ACC112 (cell line): Measurements from ENCODE around the gene HDAC8.
"Not testable (repeated sequence)": the region's sequence is repeated elsewhere in the genome, so short reads cannot be mapped to it uniquely, and the experiment has no call there.

Experiments used
- H2AFZ ChIP-seq: fragments of 200-600 bp; sonication (generic); one replicate; pipeline ENCODE4 v1.6.0; 2017; ENCODE audit warnings: antibody characterized with exemption, low read length; ENCODE audit not compliant: unreplicated experiment
- H3K27ac ChIP-seq: fragments of 200-600 bp; sonication (generic); 2 replicates; pipeline ENCODE4 v1.5.1; 2014; ENCODE audit warnings: low read depth, mild to moderate bottlenecking, antibody characterized with exemption, low read length, moderate library complexity
- H3K27me3 ChIP-seq: fragments of 200-600 bp; sonication (generic); 2 replicates; pipeline ENCODE4 v1.6.1; 2014; ENCODE audit warnings: mild to moderate bottlenecking, antibody characterized with exemption, low read length, moderate library complexity, mixed read lengths; ENCODE audit not compliant: insufficient read depth
- H3K36me3 ChIP-seq: fragments of 200-600 bp; sonication (generic); 2 replicates; pipeline ENCODE4 v1.6.1; 2016; ENCODE audit warnings: mild to moderate bottlenecking, antibody characterized with exemption, low read length, moderate library complexity, mixed read lengths; ENCODE audit not compliant: insufficient read depth
- H3K4me1 ChIP-seq: fragments of 200-600 bp; sonication (generic); one replicate; pipeline ENCODE4 v1.6.1; 2016; ENCODE audit warnings: low read length, mixed read lengths; ENCODE audit not compliant: insufficient read depth, unreplicated experiment, control insufficient read depth
- H3K4me3 ChIP-seq: fragments of 200-600 bp; sonication (generic); 2 replicates; pipeline ENCODE4 v1.5.1; 2014; ENCODE audit warnings: mild to moderate bottlenecking, low read depth, low read length
- H3K79me2 ChIP-seq: fragments of 200-600 bp; sonication (generic); one replicate; pipeline ENCODE4 v1.6.0; 2016; ENCODE audit warnings: low read length; ENCODE audit not compliant: control insufficient read depth, unreplicated experiment, insufficient read depth

HDAC8 gene

DNA sequence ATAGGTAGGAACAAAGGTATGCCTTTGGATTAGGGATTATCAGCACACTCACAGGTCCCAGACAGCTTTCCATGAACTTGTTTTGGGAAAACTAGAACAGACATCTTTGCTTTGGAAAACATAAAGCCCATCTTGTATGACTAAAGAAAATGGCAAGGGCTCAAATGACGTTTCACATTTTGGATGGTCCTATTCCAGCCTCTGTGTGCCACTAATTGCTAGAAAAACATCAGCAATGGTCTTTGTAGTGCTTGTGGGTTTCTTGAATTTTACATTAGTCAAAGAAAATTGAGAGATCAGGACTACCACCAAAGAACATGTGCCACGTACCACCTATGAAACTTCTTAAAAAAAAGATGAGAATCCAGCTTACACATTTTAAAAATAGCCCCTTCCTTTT, 111.4 kb downstream of the HDAC8 start:
- Histone ChIP-seq H3K27ac (no peak overlapping the region), H3K4me3 (no peak overlapping the region), H3K79me2 (no peaks in the 10 kb centered on the region), H3K4me1 (no peaks in the 10 kb centered on the region), H3K36me3 (no peaks in the 10 kb centered on the region), H2AFZ (no peak overlapping the region), H3K27me3 (no peaks in the 10 kb centered on the region)

DNA sequence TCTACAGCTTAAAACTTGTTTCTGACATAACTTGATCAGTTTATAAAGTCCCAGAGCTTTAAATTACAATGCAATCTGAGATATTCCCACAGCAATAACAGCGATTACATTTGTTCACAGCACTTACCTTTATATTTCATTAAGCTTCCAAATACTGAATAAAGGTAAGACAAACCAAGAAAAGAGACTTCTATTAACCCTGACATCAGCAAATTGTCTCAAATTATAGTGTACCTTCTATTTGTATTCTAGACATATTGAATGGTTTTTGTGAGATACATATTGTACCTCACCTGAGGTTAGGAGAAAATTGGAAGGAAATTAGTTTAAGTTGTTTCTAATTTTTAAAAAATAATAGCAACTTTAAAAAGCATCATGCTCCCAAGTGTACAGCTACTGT, 111.9 kb downstream of the HDAC8 start:
- Histone ChIP-seq H3K79me2 (no peaks in the 10 kb centered on the region), H3K36me3 (no peaks in the 10 kb centered on the region), H3K4me3 (no peak overlapping the region), H2AFZ (no peak overlapping the region), H3K27ac (no peak overlapping the region), H3K4me1 (no peaks in the 10 kb centered on the region), H3K27me3 (no peaks in the 10 kb centered on the region)

DNA sequence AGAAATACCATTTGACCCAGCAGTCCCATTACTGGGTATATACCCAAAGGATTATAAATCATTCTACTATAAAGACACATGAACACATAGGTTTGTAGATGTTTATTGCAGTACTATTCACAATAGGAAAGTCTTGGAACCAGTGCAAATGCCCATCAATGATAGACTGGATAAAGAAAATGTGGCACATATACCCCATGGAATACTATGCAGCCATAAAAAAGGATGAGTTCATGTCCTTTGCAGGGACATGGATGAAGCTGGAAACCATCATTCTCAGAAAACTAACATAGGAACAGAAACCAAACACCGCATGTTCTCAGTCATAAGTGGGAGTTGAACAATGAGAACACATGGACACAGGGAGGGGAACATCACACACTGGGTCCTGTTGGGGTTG, 123.6 kb downstream of the HDAC8 start:
- H2AFZ ChIP-seq, H3K36me3 ChIP-seq, H3K27me3 ChIP-seq, H3K4me3 ChIP-seq, H3K27ac ChIP-seq, H3K79me2 ChIP-seq, H3K4me1 ChIP-seq: not testable (repeated sequence)

DNA sequence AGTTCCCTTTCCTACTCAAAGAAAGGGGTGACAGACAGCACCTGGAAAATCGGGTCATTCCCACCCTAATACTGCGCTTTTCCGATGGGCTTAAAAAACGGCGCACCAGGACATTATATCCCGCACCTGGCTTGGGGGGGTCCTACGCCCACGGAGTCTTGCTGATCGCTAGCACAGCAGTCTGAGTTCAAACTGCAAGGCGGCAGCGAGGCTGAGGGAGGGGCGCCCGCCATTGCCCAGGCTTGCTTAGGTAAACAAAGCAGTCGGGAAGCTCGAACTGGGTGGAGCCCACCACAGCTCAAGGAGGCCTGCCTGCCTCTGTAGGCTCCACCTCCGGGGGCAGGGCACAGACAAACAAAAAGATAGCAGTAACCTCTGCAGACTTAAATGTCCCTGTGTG, 131.9 kb downstream of the HDAC8 start:
- H2AFZ ChIP-seq, H3K79me2 ChIP-seq, H3K4me3 ChIP-seq, H3K27me3 ChIP-seq, H3K36me3 ChIP-seq, H3K4me1 ChIP-seq, H3K27ac ChIP-seq: not testable (repeated sequence)

DNA sequence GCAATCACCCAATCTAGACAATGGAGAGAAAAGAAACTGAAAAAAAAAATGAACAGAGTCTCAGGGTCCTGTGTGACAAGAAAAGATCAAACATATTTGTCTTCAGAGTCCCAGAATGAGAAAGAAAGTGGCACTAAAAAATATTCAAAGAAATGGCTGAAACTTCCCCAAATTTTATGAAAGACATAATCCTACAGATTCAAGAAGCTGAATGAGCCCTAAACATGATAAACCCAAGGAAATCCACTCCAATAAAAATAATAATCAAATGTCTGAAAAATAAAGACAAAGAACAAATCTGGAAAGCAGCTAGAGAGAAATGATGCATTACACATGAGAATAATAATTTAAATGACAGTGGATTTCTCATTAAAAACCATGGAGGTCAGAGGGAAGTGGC, 136.6 kb downstream of the HDAC8 start:
- Histone ChIP-seq H3K36me3 (0 out of 2 replicates have a peak, but pooled peaks cover 3% of the 10 kb centered on the region), H2AFZ (no peak overlapping the region), H3K4me1 (no peaks in the 10 kb centered on the region), H3K4me3 (no peak overlapping the region), H3K27me3 (no peaks in the 10 kb centered on the region), H3K79me2 (no peaks in the 10 kb centered on the region), H3K27ac (no peak overlapping the region)

DNA sequence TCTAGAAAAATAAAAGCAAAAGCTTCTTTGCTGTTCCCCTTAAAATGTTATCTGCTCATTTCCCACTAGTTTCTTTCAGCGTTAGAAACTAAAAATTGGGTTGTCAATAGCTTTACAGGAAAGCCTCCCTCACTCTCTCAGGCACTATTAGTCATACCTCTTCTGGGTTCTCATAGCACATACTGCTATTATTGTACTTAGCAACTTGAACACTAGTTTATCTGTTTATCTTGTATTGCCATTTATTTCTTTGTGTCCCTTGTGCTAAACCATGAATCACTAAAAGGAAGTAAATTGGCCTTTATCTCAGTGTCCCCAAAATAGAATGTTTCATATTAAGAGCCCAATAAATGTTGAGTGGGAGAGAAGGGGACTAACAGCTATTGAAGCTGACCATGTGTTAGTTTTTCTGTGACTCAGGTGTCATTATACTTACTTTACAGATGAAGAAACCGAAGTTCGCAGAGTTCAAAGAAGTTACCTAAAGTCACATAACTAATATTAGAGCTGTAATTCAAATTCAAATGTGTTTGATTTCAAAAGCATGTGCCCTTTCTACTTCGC, 142.2 kb downstream of the HDAC8 start:
- H3K79me2 ChIP-seq = no peaks in the 10 kb centered on the region
- H2AFZ ChIP-seq = no peak overlapping the region
- no peak overlapping the region for H3K27ac ChIP-seq
- H3K4me1 ChIP-seq = no peaks in the 10 kb centered on the region
- H3K4me3 ChIP-seq = no peak overlapping the region
- H3K36me3 ChIP-seq = 0 out of 2 replicates have a peak, but pooled peaks cover 2% of the 10 kb centered on the region
- no peaks in the 10 kb centered on the region for H3K27me3 ChIP-seq

DNA sequence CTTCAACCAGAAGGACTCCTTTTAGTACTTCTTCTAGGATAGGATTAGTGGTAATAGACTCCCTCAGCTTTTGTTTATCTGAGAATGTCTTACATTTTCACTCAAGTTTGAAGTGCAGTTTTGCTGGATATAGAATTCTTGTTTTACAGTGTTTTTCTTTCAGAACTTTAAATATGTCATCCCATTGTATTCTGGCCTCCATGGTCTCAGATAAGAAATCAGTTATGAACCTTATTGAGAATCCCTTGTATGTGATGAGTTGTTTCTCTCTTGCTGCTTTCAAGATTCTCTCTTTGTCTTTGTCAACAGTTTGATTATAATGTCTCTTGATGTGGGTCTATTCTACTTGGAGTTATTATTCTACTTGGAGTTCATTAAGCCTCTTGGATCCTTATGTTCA, 150.8 kb downstream of the HDAC8 start:
- H2AFZ ChIP-seq = no peak overlapping the region
- no peaks in the 10 kb centered on the region for H3K27me3 ChIP-seq
- H3K36me3 ChIP-seq = 0 out of 2 replicates have a peak, but pooled peaks cover 4% of the 10 kb centered on the region
- H3K4me1 ChIP-seq = no peaks in the 10 kb centered on the region
- H3K27ac ChIP-seq = no peak overlapping the region
- no peaks in the 10 kb centered on the region for H3K79me2 ChIP-seq
- no peak overlapping the region for H3K4me3 ChIP-seq

DNA sequence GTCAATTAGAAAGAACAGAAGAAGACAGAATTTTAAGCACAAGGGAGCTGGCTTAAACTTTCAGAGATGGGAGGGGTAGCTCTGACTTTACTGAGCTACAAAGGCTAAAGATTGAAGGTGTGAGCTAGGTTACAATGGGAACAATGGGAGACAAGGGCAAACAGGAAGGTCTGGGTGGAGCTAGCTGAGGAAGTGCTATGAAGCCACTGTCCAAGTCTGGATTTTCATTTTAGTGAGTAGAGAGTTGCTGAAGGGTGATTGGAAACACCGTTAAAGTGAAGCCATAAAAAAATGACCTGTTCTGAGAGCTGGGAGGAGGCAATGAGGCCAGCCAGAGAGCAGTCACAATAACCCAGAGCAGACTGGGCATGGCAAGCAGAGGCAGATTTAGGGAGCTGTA, 162.7 kb downstream of the HDAC8 start:
- H3K4me3 ChIP-seq = no peak overlapping the region
- no peak overlapping the region for H3K27ac ChIP-seq
- H3K36me3 ChIP-seq = peaks cover 8% of the 10 kb centered on the region; the same call in 1 of the 2 replicates
- no peaks in the 10 kb centered on the region for H3K4me1 ChIP-seq
- H3K27me3 ChIP-seq = no peaks in the 10 kb centered on the region
- no peak overlapping the region for H2AFZ ChIP-seq
- H3K79me2 ChIP-seq = no peaks in the 10 kb centered on the region

DNA sequence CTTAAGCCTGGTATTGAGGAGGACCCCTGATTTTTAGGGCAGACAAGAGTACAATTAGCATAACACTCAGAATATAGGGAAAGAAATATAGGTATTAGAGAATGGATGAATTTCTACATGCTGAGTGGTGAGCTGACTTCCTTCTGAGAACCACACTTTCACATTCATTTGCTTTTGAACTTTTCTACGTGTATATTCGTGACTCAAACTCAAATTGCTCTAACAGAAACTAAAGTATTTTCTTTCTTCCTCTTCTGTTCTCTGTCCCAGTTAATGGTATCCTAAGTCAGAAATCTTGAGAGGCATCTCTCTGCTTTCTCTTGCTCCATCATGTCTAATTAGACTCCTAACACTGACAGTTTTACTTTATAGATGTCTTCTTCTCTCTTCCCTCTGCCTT, 163.8 kb downstream of the HDAC8 start:
- no peaks in the 10 kb centered on the region for H3K27me3 ChIP-seq
- H3K79me2 ChIP-seq = no peaks in the 10 kb centered on the region
- H3K4me3 ChIP-seq = no peak overlapping the region
- H3K36me3 ChIP-seq = no peaks in the 10 kb centered on the region
- H2AFZ ChIP-seq = no peak overlapping the region
- H3K4me1 ChIP-seq = no peaks in the 10 kb centered on the region
- no peak overlapping the region for H3K27ac ChIP-seq

DNA sequence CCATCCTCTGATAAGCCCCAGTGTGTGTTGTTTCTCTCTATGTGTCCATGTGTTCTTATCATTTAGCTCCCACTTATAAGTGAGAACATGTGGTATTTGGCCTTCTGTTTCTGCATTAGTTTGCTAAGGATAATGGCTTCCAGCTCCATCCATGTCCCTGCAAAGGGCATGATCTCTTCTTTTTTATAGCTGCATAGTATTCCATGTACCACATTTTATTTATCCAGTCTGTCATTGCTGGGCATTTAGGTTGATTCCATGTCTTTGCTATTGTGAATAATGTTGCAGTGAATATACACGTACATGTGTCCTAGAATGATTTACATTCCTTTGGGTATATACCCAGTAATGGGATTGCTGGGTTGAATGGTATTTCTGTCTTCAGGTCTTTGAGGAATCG, 167.5 kb downstream of the HDAC8 start:
- H3K79me2 ChIP-seq, H3K36me3 ChIP-seq, H3K4me3 ChIP-seq, H3K4me1 ChIP-seq, H2AFZ ChIP-seq, H3K27me3 ChIP-seq, H3K27ac ChIP-seq: not testable (repeated sequence)

DNA sequence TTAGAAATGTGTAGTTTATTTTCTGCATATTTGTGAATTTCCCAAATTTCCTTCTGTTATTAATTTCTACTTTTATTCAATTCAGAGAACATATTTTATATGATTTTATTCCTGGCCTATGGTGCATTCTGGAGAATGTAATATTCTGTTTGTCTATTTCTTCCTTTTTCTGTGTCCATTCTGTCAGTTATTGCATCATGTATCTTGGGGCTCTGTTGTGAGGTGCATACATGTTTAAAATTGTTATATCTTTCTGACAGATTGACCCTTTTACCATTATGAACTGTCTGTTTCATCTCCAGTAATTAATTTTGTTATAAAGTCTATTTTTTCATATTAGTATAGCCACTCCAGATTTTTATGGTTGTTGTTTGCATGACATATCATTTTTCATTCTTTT, 170.0 kb downstream of the HDAC8 start:
- Histone ChIP-seq H3K27me3 (no peaks in the 10 kb centered on the region), H3K36me3 (no peaks in the 10 kb centered on the region), H3K27ac (no peak overlapping the region), H3K4me3 (no peak overlapping the region), H3K79me2 (no peaks in the 10 kb centered on the region), H3K4me1 (no peaks in the 10 kb centered on the region), H2AFZ (no peak overlapping the region)
